ENCODE data around the gene AXIN2. TPM values are rescaled to one million over a fixed set of nuclear protein-coding genes. Genes with fewer than 3 reads are reported as not detected.

The AXIN2 gene
- total and polyA plus RNA-seq, 10 of the 15 experiments (the other 5 are each of a cell fraction or from before 2014, with no cell fraction given), result 0.47 to 7.8 (median 3.1) TPM

DNA sequence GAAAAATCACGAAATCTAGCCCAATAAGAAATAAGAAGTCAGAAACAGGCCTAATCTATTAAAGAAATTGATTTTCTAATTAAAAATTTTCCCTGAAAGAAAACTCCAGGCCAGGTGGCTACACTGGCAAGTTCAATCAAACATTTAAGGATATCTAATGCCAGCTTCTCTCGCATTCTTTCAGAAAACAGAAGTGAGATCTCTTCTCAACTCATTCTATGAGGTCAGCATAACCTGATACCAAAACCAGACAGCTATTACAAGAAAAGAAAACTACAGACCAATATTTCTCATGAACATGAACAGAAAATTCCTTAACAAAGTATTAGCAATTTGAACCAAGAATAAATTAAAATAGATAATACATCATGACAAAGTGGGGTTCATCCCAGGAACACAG lies 52.4 kb downstream of the AXIN2 start (continued):
- TF ChIP-seq, protein P1, sequence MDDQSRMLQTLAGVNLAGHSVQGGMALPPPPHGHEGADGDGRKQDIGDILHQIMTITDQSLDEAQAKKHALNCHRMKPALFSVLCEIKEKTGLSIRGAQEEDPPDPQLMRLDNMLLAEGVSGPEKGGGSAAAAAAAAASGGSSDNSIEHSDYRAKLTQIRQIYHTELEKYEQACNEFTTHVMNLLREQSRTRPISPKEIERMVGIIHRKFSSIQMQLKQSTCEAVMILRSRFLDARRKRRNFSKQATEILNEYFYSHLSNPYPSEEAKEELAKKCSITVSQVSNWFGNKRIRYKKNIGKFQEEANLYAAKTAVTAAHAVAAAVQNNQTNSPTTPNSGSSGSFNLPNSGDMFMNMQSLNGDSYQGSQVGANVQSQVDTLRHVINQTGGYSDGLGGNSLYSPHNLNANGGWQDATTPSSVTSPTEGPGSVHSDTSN (IDR thresholded peaks at IDR 0.05; ENCODE audit: insufficient replicate concordance, low read depth, low read length), result no peak
- no peak for TF ChIP-seq EP300 (IDR thresholded peaks at IDR 0.05; ENCODE audit: borderline replicate concordance in 1 of 2, control insufficient read depth in 1 of 2, low read depth in 2 of 2, low read length in 2 of 2)
- TF ChIP-seq ZBTB40 (IDR thresholded peaks at IDR 0.05; ENCODE audit: borderline replicate concordance), result 0 out of 2 replicates have a peak, but pooled peaks have one; percentile 32
- no peak for TF ChIP-seq NR2C2 (IDR thresholded peaks at IDR 0.05; ENCODE audit: borderline replicate concordance, control insufficient read depth, insufficient read length, low read depth)
- TF ChIP-seq IRF3 (IDR thresholded peaks at IDR 0.05), result no peak
- TF ChIP-seq, protein P2, sequence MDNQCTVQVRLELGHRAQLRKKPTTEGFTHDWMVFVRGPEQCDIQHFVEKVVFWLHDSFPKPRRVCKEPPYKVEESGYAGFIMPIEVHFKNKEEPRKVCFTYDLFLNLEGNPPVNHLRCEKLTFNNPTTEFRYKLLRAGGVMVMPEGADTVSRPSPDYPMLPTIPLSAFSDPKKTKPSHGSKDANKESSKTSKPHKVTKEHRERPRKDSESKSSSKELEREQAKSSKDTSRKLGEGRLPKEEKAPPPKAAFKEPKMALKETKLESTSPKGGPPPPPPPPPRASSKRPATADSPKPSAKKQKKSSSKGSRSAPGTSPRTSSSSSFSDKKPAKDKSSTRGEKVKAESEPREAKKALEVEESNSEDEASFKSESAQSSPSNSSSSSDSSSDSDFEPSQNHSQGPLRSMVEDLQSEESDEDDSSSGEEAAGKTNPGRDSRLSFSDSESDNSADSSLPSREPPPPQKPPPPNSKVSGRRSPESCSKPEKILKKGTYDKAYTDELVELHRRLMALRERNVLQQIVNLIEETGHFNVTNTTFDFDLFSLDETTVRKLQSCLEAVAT (IDR thresholded peaks at IDR 0.05), result no peak
- no peak for TF ChIP-seq EED (IDR thresholded peaks at IDR 0.05; ENCODE audit: low read depth)
- no peak for TF ChIP-seq WRNIP1 (IDR thresholded peaks at IDR 0.05; ENCODE audit: borderline replicate concordance, low read depth, low read length)
- TF ChIP-seq IKZF2 (IDR thresholded peaks at IDR 0.05), result peak; percentile 63 to 71; a peak in 3 of 4 replicates
- TF ChIP-seq SMC3 (IDR thresholded peaks at IDR 0.05; ENCODE audit: borderline replicate concordance, low read length), result no peak
- TF ChIP-seq HCFC1 (IDR thresholded peaks at IDR 0.05; ENCODE audit: low read length), result no peak
- peak; percentile 36; the same call in 1 of the 2 replicates for TF ChIP-seq RUNX3 (IDR thresholded peaks at IDR 0.05; ENCODE audit: low read length)
- TF ChIP-seq BACH1 (IDR thresholded peaks at IDR 0.05; ENCODE audit: borderline replicate concordance), result no peak
- TF ChIP-seq YY1 (IDR thresholded peaks at IDR 0.05; ENCODE audit: low read depth, low read length), result no peak
- no peak for TF ChIP-seq ZNF274 (IDR thresholded peaks at IDR 0.05; ENCODE audit: insufficient read depth, insufficient read length)
- TF ChIP-seq JUNB (IDR thresholded peaks at IDR 0.05), result peak; percentile 50
- TF ChIP-seq FOS (IDR thresholded peaks at IDR 0.05; ENCODE audit: borderline replicate concordance, extremely low read depth, insufficient read length), result no peak
- no peak for TF ChIP-seq CEBPB (IDR thresholded peaks at IDR 0.05; ENCODE audit: borderline replicate concordance in 1 of 2, low read depth in 2 of 2, low read length in 2 of 2)
- peak; percentile 79 for TF ChIP-seq SPI1 (IDR thresholded peaks at IDR 0.05; ENCODE audit: borderline replicate concordance, insufficient read depth, low read depth, low read length)
- no peak for TF ChIP-seq SIX5 (IDR thresholded peaks at IDR 0.05; ENCODE audit: low read depth, low read length, severe bottlenecking)
- no peak for TF ChIP-seq ZBED1 (IDR thresholded peaks at IDR 0.05; ENCODE audit: borderline replicate concordance)
